ENCODE measurements around the gene CNTFR. TPM values are rescaled to one million over a fixed set of nuclear protein-coding genes. Genes with fewer than 3 reads are reported as not detected.

The CNTFR gene
- total RNA-seq, 2 experiments from 2014 or later = not detected

GRCh38 chr9:34603610-34604231 lies 14.2 kb upstream of the CNTFR start:
- DNase-seq (ENCODE audit: low spot score) = peak; percentile 78
- H3K79me2 ChIP-seq (ENCODE audit: insufficient read depth, low read depth, low read length) = no peaks in the 10 kb centered on the region
- no peaks in the 10 kb centered on the region for H3K9me3 ChIP-seq (ENCODE audit: low read length)
- H3K4me2 ChIP-seq (ENCODE audit: low read length) = no peak overlapping the region
- no peaks in the 10 kb centered on the region for H3K4me1 ChIP-seq (ENCODE audit: insufficient read depth, low read length, poor library complexity, severe bottlenecking)
- H3K4me3 ChIP-seq (ENCODE audit: low read depth, low read length, poor library complexity, severe bottlenecking) = no peak overlapping the region
- no peak overlapping the region for H2AFZ ChIP-seq (ENCODE audit: low read length)
- CTCF ChIA-PET (ENCODE audit: unreplicated experiment) = no interaction called here
- no peaks in the 10 kb centered on the region for H4K20me1 ChIP-seq (ENCODE audit: insufficient read depth, low read length)
- BruUV-seq (replicated peaks) = no TSS peak
- H3K27ac ChIP-seq (ENCODE audit: low read depth, low read length, poor library complexity, severe bottlenecking) = no peak overlapping the region
- TF ChIP-seq CTCF (conservative IDR thresholded peaks at IDR 0.05; ENCODE audit: low read length) (peak; percentile 96), EZH2phosphoT487 (IDR thresholded peaks at IDR 0.05; ENCODE audit: borderline replicate concordance, low read depth, low read length) (no peak)
- no peaks in the 10 kb centered on the region for H3K9me2 ChIP-seq (ENCODE audit: insufficient read depth, low read length)
- POLR2A ChIA-PET = interaction anchor here (0.5 to 0.6 kb wide), 3 partner anchors 35 to 188 kb away, joined by 3 read pairs; no protein-coding TSS in a partner anchor
- H3K36me3 ChIP-seq (ENCODE audit: insufficient read depth, low read length) = no peaks in the 10 kb centered on the region
- intact Hi-C loops (cut with micrococcal nuclease; ENCODE audit: unreplicated experiment) = loop anchor here (1.0 to 5.0 kb wide), 3 partner anchors 56 to 201 kb away; no protein-coding TSS in a partner anchor

- no TSS peak for BruUV-seq (replicated peaks)
- no peaks in the 10 kb centered on the region for H3K4me1 ChIP-seq (ENCODE audit: insufficient read depth, low read length, poor library complexity, severe bottlenecking)
- TF ChIP-seq EZH2phosphoT487 (IDR thresholded peaks at IDR 0.05; ENCODE audit: borderline replicate concordance, low read depth, low read length) = no peak
- no peak for TF ChIP-seq CTCF (conservative IDR thresholded peaks at IDR 0.05; ENCODE audit: low read length)
- H3K27ac ChIP-seq (ENCODE audit: low read depth, low read length, poor library complexity, severe bottlenecking) = no peak overlapping the region
- H3K36me3 ChIP-seq (ENCODE audit: insufficient read depth, low read length) = no peaks in the 10 kb centered on the region
- no peak overlapping the region for H3K4me2 ChIP-seq (ENCODE audit: low read length)
- no peak for DNase-seq (ENCODE audit: low spot score)
- no peak overlapping the region for H3K4me3 ChIP-seq (ENCODE audit: low read depth, low read length, poor library complexity, severe bottlenecking)
- H4K20me1 ChIP-seq (ENCODE audit: insufficient read depth, low read length) = no peaks in the 10 kb centered on the region
- no peaks in the 10 kb centered on the region for H3K79me2 ChIP-seq (ENCODE audit: insufficient read depth, low read depth, low read length)
- H2AFZ ChIP-seq (ENCODE audit: low read length) = no peak overlapping the region
- H3K9me2 ChIP-seq (ENCODE audit: insufficient read depth, low read length) = no peaks in the 10 kb centered on the region
- CTCF ChIA-PET (ENCODE audit: unreplicated experiment) = interaction anchor here (0.6 kb wide), 1 partner anchor 154 kb away, joined by 5 read pairs; no protein-coding TSS in a partner anchor
- POLR2A ChIA-PET = no interaction called here
- H3K9me3 ChIP-seq (ENCODE audit: low read length) = no peaks in the 10 kb centered on the region
- intact Hi-C loops (cut with micrococcal nuclease; ENCODE audit: unreplicated experiment) = loop anchor here (5.0 kb wide), 2 partner anchors 100 to 200 kb away; no protein-coding TSS in a partner anchor
Measured at GRCh38 chr9:34601937-34602573, 12.5 kb upstream of the CNTFR start.

GRCh38 chr9:34600908-34601307 lies 11.4 kb upstream of the CNTFR start:
- DNase-seq (ENCODE audit: low spot score) = no peak

More at GRCh38 chr9:34600908-34601307, 11.4 kb upstream of the CNTFR start:
- Histone ChIP-seq H3K9me3 (ENCODE audit: low read length) (no peaks in the 10 kb centered on the region), H3K4me2 (ENCODE audit: low read length) (no peak overlapping the region), H4K20me1 (ENCODE audit: insufficient read depth, low read length) (no peaks in the 10 kb centered on the region), H3K79me2 (ENCODE audit: insufficient read depth, low read depth, low read length) (no peaks in the 10 kb centered on the region), H3K9me2 (ENCODE audit: insufficient read depth, low read length) (no peaks in the 10 kb centered on the region), H3K4me3 (ENCODE audit: low read depth, low read length, poor library complexity, severe bottlenecking) (no peak overlapping the region), H3K36me3 (ENCODE audit: insufficient read depth, low read length) (no peaks in the 10 kb centered on the region), H2AFZ (ENCODE audit: low read length) (no peak overlapping the region), H3K27ac (ENCODE audit: low read depth, low read length, poor library complexity, severe bottlenecking) (no peak overlapping the region), H3K4me1 (ENCODE audit: insufficient read depth, low read length, poor library complexity, severe bottlenecking) (no peaks in the 10 kb centered on the region)
- no TSS peak for BruUV-seq (replicated peaks)
- intact Hi-C loops (cut with micrococcal nuclease; ENCODE audit: unreplicated experiment) = loop anchor here (5.0 kb wide), 2 partner anchors 99 to 199 kb away; no protein-coding TSS in a partner anchor
- ChIA-PET CTCF (ENCODE audit: unreplicated experiment) (no interaction called here), POLR2A (interaction anchor here (0.5 kb wide), 1 partner anchor 39 kb away, joined by 3 read pairs; no protein-coding TSS in a partner anchor)
- no peak for TF ChIP-seq EZH2phosphoT487 (IDR thresholded peaks at IDR 0.05; ENCODE audit: borderline replicate concordance, low read depth, low read length)
- TF ChIP-seq CTCF (conservative IDR thresholded peaks at IDR 0.05; ENCODE audit: low read length) = no peak

Measured in OCI-LY7 (cell line).